Peyer's patch (tissue), 4 donors: ENCODE measurements around the gene RMDN3.
A peak's percentile ranks its signal among the peaks of the same experiment; 100 is the strongest.

Experiments
- POLR2A ChIP-seq, 2 donors: fragments of 450-650 bp; IDR thresholded peaks; one replicate each; pipeline ENCODE4 v1.5.1; 2017; ENCODE audit warnings: antibody characterized with exemption in 2 of 2, mild to moderate bottlenecking in 2 of 2, moderate library complexity in 2 of 2
- TF ChIP-seq, protein P1 (sequence below), 6 experiments: fragments of 450-650 bp in 4 of 6; fragments of 200-600 bp in 2 of 6; sonication (generic) in 1 of 6; IDR thresholded peaks; one replicate each; pipeline ENCODE4 v1.5.1; 2017 to 2019; ENCODE audit warnings: antibody characterized with exemption in 6 of 6, mild to moderate bottlenecking in 3 of 6, moderate library complexity in 1 of 6

DNA sequence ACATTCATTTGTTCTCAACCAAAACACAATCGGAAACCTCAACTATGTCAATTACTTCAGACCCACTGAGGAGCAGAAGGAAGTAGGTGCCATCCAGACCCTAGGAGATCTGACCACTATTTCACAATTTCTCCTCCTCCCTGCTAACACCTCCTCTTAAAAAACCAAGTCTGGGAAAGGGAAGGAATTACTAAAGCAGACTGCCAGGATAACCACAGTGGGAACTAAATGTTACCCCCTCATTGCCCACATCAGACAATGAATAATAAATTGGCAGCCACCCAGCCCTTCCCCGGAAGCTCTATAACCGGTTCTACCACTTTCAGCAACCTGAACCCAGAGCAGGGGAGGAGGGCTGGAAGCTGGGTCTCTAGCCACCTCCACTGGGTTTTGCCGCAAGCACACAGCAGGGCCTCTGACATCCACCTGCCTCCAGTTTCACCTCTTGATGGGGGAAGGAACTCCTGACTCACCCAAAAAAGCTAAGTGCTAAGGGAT is 32.3 kb upstream of the RMDN3 start:
- TF ChIP-seq, protein P1, sequence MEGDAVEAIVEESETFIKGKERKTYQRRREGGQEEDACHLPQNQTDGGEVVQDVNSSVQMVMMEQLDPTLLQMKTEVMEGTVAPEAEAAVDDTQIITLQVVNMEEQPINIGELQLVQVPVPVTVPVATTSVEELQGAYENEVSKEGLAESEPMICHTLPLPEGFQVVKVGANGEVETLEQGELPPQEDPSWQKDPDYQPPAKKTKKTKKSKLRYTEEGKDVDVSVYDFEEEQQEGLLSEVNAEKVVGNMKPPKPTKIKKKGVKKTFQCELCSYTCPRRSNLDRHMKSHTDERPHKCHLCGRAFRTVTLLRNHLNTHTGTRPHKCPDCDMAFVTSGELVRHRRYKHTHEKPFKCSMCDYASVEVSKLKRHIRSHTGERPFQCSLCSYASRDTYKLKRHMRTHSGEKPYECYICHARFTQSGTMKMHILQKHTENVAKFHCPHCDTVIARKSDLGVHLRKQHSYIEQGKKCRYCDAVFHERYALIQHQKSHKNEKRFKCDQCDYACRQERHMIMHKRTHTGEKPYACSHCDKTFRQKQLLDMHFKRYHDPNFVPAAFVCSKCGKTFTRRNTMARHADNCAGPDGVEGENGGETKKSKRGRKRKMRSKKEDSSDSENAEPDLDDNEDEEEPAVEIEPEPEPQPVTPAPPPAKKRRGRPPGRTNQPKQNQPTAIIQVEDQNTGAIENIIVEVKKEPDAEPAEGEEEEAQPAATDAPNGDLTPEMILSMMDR (IDR thresholded peaks at IDR 0.05): no peak
- peak in 1 of 2 donors; percentile 58 for TF ChIP-seq POLR2A (IDR thresholded peaks at IDR 0.05)
